ENCODE measurements around the gene ABCA4.
"Not testable (repeated sequence)": the region's sequence is repeated elsewhere in the genome, so short reads cannot be mapped to it uniquely, and the experiment has no call there.

The ABCA4 gene

GRCh38 chr1:94120991-94121390 is at the start of gene ABCA4:
ABCA4 (minus strand) TSS chr1:94121148; CDS start chr1:94121045, 103 bp downstream.
- no peak for DNase-seq

- DNase-seq = no peak
These were observed 48.2 kb upstream of the ABCA4 start for GRCh38 chr1:94169126-94169525.

GRCh38 chr1:94165843-94166242 is 44.9 kb upstream of the ABCA4 start:
- no peak for DNase-seq

- not testable (repeated sequence) for DNase-seq
These were observed 43.9 kb upstream of the ABCA4 start for GRCh38 chr1:94164885-94165284.

- DNase-seq = not testable (repeated sequence)
These were observed 43.2 kb upstream of the ABCA4 start for GRCh38 chr1:94164121-94164520.

GRCh38 chr1:94163249-94163648 is 42.3 kb upstream of the ABCA4 start:
- not testable (repeated sequence) for DNase-seq

GRCh38 chr1:94160811-94161210 is 39.9 kb upstream of the ABCA4 start:
- no peak for DNase-seq

- DNase-seq = no peak
These were observed 35.2 kb upstream of the ABCA4 start for GRCh38 chr1:94156096-94156625.

GRCh38 chr1:94154989-94155388 is 34.0 kb upstream of the ABCA4 start:
- no peak for DNase-seq

- no peak for DNase-seq
These were observed 32.2 kb upstream of the ABCA4 start for GRCh38 chr1:94153133-94153532.

GRCh38 chr1:94149166-94149565 is 28.2 kb upstream of the ABCA4 start:
- DNase-seq = not testable (repeated sequence)

- DNase-seq = no peak
These were observed 25.3 kb upstream of the ABCA4 start for GRCh38 chr1:94146273-94146672.

GRCh38 chr1:94144836-94145235 is 23.9 kb upstream of the ABCA4 start:
- no peak for DNase-seq

- DNase-seq = peak; percentile 31
These were observed 22.8 kb upstream of the ABCA4 start for GRCh38 chr1:94143809-94144176.

- DNase-seq = no peak
These were observed 22.3 kb upstream of the ABCA4 start for GRCh38 chr1:94143173-94143808.

- DNase-seq = no peak
These were observed 21.6 kb upstream of the ABCA4 start for GRCh38 chr1:94142583-94142982.

- DNase-seq = no peak
These were observed 21.1 kb upstream of the ABCA4 start for GRCh38 chr1:94142022-94142421.

GRCh38 chr1:94132111-94132510 is 11.2 kb upstream of the ABCA4 start:
- DNase-seq = no peak

GRCh38 chr1:94130851-94131595 is 10.1 kb upstream of the ABCA4 start:
- no peak for DNase-seq

- no peak for DNase-seq
These were observed 5.7 kb upstream of the ABCA4 start for GRCh38 chr1:94126651-94127050.

GRCh38 chr1:94125551-94126514 is 4.9 kb upstream of the ABCA4 start:
- no peak for DNase-seq

- no peak for DNase-seq
These were observed 3.6 kb upstream of the ABCA4 start for GRCh38 chr1:94124538-94124937.

Measured in NCI-H774 (cell line).